ACHN (cell line): ENCODE measurements around the gene SLC48A1.

Experiments
- DNase-seq: peaks from one replicate; pipeline ENCODE4 v3.0.0-alpha.2; 2015
- in situ Hi-C: cut with HindIII; loops from 2 replicates; pipeline ENCODE4 v1.10.0; 2017; ENCODE audit warnings: low sequenced_read_pairs, low pct_ligation_motif_present, low pct_unique_long_range_greater_than_20kb

The SLC48A1 gene

GRCh38 chr12:47772094-47772660, 861 bp upstream of the SLC48A1 start:
- in situ Hi-C loops = loop anchor here (10.0 kb wide), 1 partner anchor 57 kb away; no protein-coding TSS in a partner anchor
- no peak for DNase-seq

- in situ Hi-C loops = loop anchor here (10.0 kb wide), 1 partner anchor 58 kb away; no protein-coding TSS in a partner anchor
- DNase-seq = no peak
Observed at GRCh38 chr12:47772738-47773061, 338 bp upstream of the SLC48A1 start.

- in situ Hi-C loops = loop anchor here (10.0 kb wide), 1 partner anchor 59 kb away; no protein-coding TSS in a partner anchor
- no peak for DNase-seq
Observed at GRCh38 chr12:47773858-47774580, 981 bp downstream of the SLC48A1 start.

GRCh38 chr12:47774663-47775062, 1.6 kb downstream of the SLC48A1 start:
- DNase-seq = no peak
- in situ Hi-C loops = loop anchor here (10.0 kb wide), 1 partner anchor 60 kb away; no protein-coding TSS in a partner anchor

- in situ Hi-C loops = loop anchor here (10.0 kb wide), 1 partner anchor 61 kb away; no protein-coding TSS in a partner anchor
- DNase-seq = peak; percentile 53
Observed at GRCh38 chr12:47775100-47775911, 2.3 kb downstream of the SLC48A1 start.

GRCh38 chr12:47776471-47777143, 3.6 kb downstream of the SLC48A1 start:
- no peak for DNase-seq
- in situ Hi-C loops = loop anchor here (10.0 kb wide), 1 partner anchor 62 kb away; no protein-coding TSS in a partner anchor

- in situ Hi-C loops = loop anchor here (10.0 kb wide), 1 partner anchor 62 kb away; no protein-coding TSS in a partner anchor
- DNase-seq = no peak
Observed at GRCh38 chr12:47777151-47777550, 4.1 kb downstream of the SLC48A1 start.

- DNase-seq = no peak
- in situ Hi-C loops = loop anchor here (10.0 kb wide), 1 partner anchor 63 kb away; no protein-coding TSS in a partner anchor
Observed at GRCh38 chr12:47777741-47778558, 4.9 kb downstream of the SLC48A1 start.

GRCh38 chr12:47778881-47779280, 5.8 kb downstream of the SLC48A1 start:
- DNase-seq = no peak
- in situ Hi-C loops = loop anchor here (10.0 kb wide), 1 partner anchor 64 kb away; no protein-coding TSS in a partner anchor

- peak; percentile 92 for DNase-seq
- in situ Hi-C loops = loop anchor here (10.0 kb wide), 1 partner anchor 65 kb away; no protein-coding TSS in a partner anchor
Observed at GRCh38 chr12:47779301-47779942, 6.4 kb downstream of the SLC48A1 start.

- in situ Hi-C loops = loop anchor here (10.0 kb wide), 1 partner anchor 65 kb away; no protein-coding TSS in a partner anchor
- no peak for DNase-seq
Observed at GRCh38 chr12:47779943-47780504, 7.0 kb downstream of the SLC48A1 start.

- DNase-seq = no peak
- in situ Hi-C loops = no loop called here
Observed at GRCh38 chr12:47781479-47782371, 8.7 kb downstream of the SLC48A1 start.

- DNase-seq = no peak
- in situ Hi-C loops = no loop called here
Observed at GRCh38 chr12:47782372-47782770, 9.3 kb downstream of the SLC48A1 start.

- no peak for DNase-seq
- in situ Hi-C loops = no loop called here
Observed at GRCh38 chr12:47783024-47783755, 10.2 kb downstream of the SLC48A1 start.
